K562 (cell line): ENCODE data around the gene ABCC5.

Experiments used
- CSDE1 ChIP-seq, 2 experiments: fragments of 450-650 bp; IDR thresholded peaks; 2 replicates each; pipeline ENCODE4 v1.6.1; 2016; ENCODE audit warnings: mild to moderate bottlenecking in 1 of 2
- CXXC5 ChIP-seq: fragments of 250-450 bp; sonication (Bioruptor Pico); IDR thresholded peaks from 2 replicates; pipeline ENCODE4 v1.8.0; 2022; ENCODE audit warnings: inconsistent platforms, mild to moderate bottlenecking, moderate library complexity
- HCFC1 ChIP-seq: IDR thresholded peaks from 2 replicates; pipeline ENCODE4 v1.6.1; 2012; ENCODE audit warnings: low read depth, low read length, improper control_type of control experiment
- MAX ChIP-seq: sonication (generic); formaldehyde crosslinking; IDR thresholded peaks from 2 replicates; pipeline ENCODE4 v1.9.0; 2022; ENCODE audit warnings: mild to moderate bottlenecking, missing genetic modification reagents
- MYC ChIP-seq, 2 experiments: fragments of 250-450 bp in 1 of 2; sonication (Bioruptor Pico) in 1 of 2; IDR thresholded peaks; 2 replicates each; pipeline versions ENCODE4 v1.5.1 to v1.6.1; 2012 to 2021; ENCODE audit warnings: low read depth in 2 of 2, borderline replicate concordance in 1 of 2, improper control_type of control experiment in 1 of 2, low read length in 1 of 2, mild to moderate bottlenecking in 1 of 2, moderate library complexity in 1 of 2
- PML ChIP-seq: IDR thresholded peaks from 2 replicates; pipeline ENCODE4 v1.6.1; 2012; ENCODE audit warnings: low read length, inconsistent platforms
- RAD21 ChIP-seq, 2 experiments: fragments of 250-450 bp in 1 of 2; fragments of 450-650 bp in 1 of 2; sonication (Bioruptor Pico) in 1 of 2; formaldehyde crosslinking in 1 of 2; IDR thresholded peaks in 1 of 2; conservative IDR thresholded peaks in 1 of 2; 2 replicates each; pipeline versions ENCODE4 v1.4.0 to v1.8.0; 2020 to 2022; ENCODE audit warnings: mild to moderate bottlenecking in 2 of 2, moderate library complexity in 1 of 2
- RNF219 ChIP-seq: fragments of 250-450 bp; sonication (Bioruptor Pico); IDR thresholded peaks from 2 replicates; pipeline ENCODE4 v1.5.0; 2022; ENCODE audit warnings: mild to moderate bottlenecking
- SMARCC2 ChIP-seq: fragments of 450-650 bp; IDR thresholded peaks from 2 replicates; pipeline ENCODE4 v1.6.1; 2017; ENCODE audit warnings: antibody characterized with exemption, moderate library complexity, mild to moderate bottlenecking, low read depth
- TF ChIP-seq, protein P1 (sequence below): sonication (generic); formaldehyde crosslinking; IDR thresholded peaks from 2 replicates; pipeline ENCODE4 v1.8.1; 2023; ENCODE audit warnings: mild to moderate bottlenecking, missing genetic modification reagents
- TF ChIP-seq, protein P2 (sequence below): sonication (generic); formaldehyde crosslinking; IDR thresholded peaks from 2 replicates; pipeline ENCODE4 v1.4.0; 2020; ENCODE audit warnings: mild to moderate bottlenecking, missing genetic modification reagents
- TF ChIP-seq, protein P3 (sequence below), 3 experiments: IDR thresholded peaks in 2 of 3; conservative IDR thresholded peaks in 1 of 3; 2 replicates each; pipeline ENCODE4 v1.5.1; 2011 to 2012; ENCODE audit warnings: low read length in 3 of 3, mild to moderate bottlenecking in 3 of 3, control low read depth in 2 of 3, improper control_type of control experiment in 1 of 3, inconsistent platforms in 1 of 3, low read depth in 1 of 3, mixed read lengths in 1 of 3, moderate library complexity in 1 of 3; ENCODE audit not compliant: insufficient read depth in 2 of 3
- TF ChIP-seq, protein P4 (sequence below), 2 experiments: fragments of 450-650 bp in 1 of 2; IDR thresholded peaks; 2 replicates each; pipeline ENCODE4 v1.6.1; 2011 to 2017; ENCODE audit warnings: low read depth in 2 of 2, antibody characterized with exemption in 1 of 2, borderline replicate concordance in 1 of 2, low read length in 1 of 2, mild to moderate bottlenecking in 1 of 2, mixed read lengths in 1 of 2; ENCODE audit not compliant: control insufficient read depth in 1 of 2

- TF ChIP-seq, protein P1, sequence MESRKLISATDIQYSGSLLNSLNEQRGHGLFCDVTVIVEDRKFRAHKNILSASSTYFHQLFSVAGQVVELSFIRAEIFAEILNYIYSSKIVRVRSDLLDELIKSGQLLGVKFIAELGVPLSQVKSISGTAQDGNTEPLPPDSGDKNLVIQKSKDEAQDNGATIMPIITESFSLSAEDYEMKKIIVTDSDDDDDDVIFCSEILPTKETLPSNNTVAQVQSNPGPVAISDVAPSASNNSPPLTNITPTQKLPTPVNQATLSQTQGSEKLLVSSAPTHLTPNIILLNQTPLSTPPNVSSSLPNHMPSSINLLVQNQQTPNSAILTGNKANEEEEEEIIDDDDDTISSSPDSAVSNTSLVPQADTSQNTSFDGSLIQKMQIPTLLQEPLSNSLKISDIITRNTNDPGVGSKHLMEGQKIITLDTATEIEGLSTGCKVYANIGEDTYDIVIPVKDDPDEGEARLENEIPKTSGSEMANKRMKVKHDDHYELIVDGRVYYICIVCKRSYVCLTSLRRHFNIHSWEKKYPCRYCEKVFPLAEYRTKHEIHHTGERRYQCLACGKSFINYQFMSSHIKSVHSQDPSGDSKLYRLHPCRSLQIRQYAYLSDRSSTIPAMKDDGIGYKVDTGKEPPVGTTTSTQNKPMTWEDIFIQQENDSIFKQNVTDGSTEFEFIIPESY = no peak
- TF ChIP-seq MAX (no peak), PML (no peak), CXXC5 (CRISPR knock-in tag) (no peak), SMARCC2 (no peak), RNF219 (CRISPR knock-in tag) (no peak), MYC (IDR thresholded peaks at IDR 0.05; ENCODE audit: low read depth, low read length) (no peak), MYC (CRISPR knock-in tag; IDR thresholded peaks at IDR 0.05; ENCODE audit: borderline replicate concordance, low read depth) (no peak), HCFC1 (no peak), RAD21 (CRISPR knock-in tag; conservative IDR thresholded peaks at IDR 0.05 in 1 of 2, IDR thresholded peaks at IDR 0.05 in 1 of 2) (no peak), CSDE1 (IDR thresholded peaks at IDR 0.05) (no peak)
- TF ChIP-seq, protein P2, sequence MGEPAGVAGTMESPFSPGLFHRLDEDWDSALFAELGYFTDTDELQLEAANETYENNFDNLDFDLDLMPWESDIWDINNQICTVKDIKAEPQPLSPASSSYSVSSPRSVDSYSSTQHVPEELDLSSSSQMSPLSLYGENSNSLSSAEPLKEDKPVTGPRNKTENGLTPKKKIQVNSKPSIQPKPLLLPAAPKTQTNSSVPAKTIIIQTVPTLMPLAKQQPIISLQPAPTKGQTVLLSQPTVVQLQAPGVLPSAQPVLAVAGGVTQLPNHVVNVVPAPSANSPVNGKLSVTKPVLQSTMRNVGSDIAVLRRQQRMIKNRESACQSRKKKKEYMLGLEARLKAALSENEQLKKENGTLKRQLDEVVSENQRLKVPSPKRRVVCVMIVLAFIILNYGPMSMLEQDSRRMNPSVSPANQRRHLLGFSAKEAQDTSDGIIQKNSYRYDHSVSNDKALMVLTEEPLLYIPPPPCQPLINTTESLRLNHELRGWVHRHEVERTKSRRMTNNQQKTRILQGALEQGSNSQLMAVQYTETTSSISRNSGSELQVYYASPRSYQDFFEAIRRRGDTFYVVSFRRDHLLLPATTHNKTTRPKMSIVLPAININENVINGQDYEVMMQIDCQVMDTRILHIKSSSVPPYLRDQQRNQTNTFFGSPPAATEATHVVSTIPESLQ (CRISPR knock-in tag) = no peak
- TF ChIP-seq, protein P3, sequence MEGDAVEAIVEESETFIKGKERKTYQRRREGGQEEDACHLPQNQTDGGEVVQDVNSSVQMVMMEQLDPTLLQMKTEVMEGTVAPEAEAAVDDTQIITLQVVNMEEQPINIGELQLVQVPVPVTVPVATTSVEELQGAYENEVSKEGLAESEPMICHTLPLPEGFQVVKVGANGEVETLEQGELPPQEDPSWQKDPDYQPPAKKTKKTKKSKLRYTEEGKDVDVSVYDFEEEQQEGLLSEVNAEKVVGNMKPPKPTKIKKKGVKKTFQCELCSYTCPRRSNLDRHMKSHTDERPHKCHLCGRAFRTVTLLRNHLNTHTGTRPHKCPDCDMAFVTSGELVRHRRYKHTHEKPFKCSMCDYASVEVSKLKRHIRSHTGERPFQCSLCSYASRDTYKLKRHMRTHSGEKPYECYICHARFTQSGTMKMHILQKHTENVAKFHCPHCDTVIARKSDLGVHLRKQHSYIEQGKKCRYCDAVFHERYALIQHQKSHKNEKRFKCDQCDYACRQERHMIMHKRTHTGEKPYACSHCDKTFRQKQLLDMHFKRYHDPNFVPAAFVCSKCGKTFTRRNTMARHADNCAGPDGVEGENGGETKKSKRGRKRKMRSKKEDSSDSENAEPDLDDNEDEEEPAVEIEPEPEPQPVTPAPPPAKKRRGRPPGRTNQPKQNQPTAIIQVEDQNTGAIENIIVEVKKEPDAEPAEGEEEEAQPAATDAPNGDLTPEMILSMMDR (IDR thresholded peaks at IDR 0.05 in 2 of 3, conservative IDR thresholded peaks at IDR 0.05 in 1 of 3; ENCODE audit: insufficient read depth in 2 of 3, low read depth in 1 of 3, low read length in 3 of 3) = no peak
- TF ChIP-seq, protein P4, sequence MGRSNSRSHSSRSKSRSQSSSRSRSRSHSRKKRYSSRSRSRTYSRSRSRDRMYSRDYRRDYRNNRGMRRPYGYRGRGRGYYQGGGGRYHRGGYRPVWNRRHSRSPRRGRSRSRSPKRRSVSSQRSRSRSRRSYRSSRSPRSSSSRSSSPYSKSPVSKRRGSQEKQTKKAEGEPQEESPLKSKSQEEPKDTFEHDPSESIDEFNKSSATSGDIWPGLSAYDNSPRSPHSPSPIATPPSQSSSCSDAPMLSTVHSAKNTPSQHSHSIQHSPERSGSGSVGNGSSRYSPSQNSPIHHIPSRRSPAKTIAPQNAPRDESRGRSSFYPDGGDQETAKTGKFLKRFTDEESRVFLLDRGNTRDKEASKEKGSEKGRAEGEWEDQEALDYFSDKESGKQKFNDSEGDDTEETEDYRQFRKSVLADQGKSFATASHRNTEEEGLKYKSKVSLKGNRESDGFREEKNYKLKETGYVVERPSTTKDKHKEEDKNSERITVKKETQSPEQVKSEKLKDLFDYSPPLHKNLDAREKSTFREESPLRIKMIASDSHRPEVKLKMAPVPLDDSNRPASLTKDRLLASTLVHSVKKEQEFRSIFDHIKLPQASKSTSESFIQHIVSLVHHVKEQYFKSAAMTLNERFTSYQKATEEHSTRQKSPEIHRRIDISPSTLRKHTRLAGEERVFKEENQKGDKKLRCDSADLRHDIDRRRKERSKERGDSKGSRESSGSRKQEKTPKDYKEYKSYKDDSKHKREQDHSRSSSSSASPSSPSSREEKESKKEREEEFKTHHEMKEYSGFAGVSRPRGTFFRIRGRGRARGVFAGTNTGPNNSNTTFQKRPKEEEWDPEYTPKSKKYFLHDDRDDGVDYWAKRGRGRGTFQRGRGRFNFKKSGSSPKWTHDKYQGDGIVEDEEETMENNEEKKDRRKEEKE (IDR thresholded peaks at IDR 0.05; ENCODE audit: borderline replicate concordance in 1 of 2, control insufficient read depth in 1 of 2, low read depth in 2 of 2, low read length in 1 of 2) = no peak
Measured at GRCh38 chr3:183921096-183921495, 96.6 kb downstream of the ABCC5 start.
